Mononuclear cell (primary cell): ENCODE measurements around the gene ARL6IP5. TPM values are rescaled to one million over a fixed set of nuclear protein-coding genes. Genes with fewer than 3 reads are reported as not detected.

ENCODE experiments used
- H3K27me3 ChIP-seq: 2 replicates; pipeline ENCODE4 v1.6.0; 2011; ENCODE audit warnings: low read length, control low read depth; ENCODE audit not compliant: insufficient read depth
- H3K4me1 ChIP-seq: 2 replicates; pipeline ENCODE4 v1.5.1; 2011; ENCODE audit warnings: mild to moderate bottlenecking, low read length, control low read depth; ENCODE audit not compliant: insufficient read depth
- H3K4me3 ChIP-seq: 2 replicates; pipeline ENCODE4 v1.5.1; 2011; ENCODE audit warnings: mild to moderate bottlenecking, low read length, moderate library complexity
- H3K9me3 ChIP-seq: 2 replicates; pipeline ENCODE4 v1.5.1; 2011; ENCODE audit warnings: low read depth, mild to moderate bottlenecking, control low read depth, low read length
- total RNA-seq: library from RNA; depleted of rRNA; stranded (reverse); fragments of >200 nt; gene quantifications from one replicate; pipeline ENCODE4 v1.2.3, GENCODE V29; 2012

ARL6IP5 gene
- total RNA-seq, 1 donor: 72.2 TPM

- H3K4me3 ChIP-seq: no peak overlapping the region
- H3K27me3 ChIP-seq: no peaks in the 10 kb centered on the region
- H3K4me1 ChIP-seq: no peaks in the 10 kb centered on the region
- no peaks in the 10 kb centered on the region for H3K9me3 ChIP-seq
Observed at GRCh38 chr3:69144631-69145245, 60.0 kb downstream of the ARL6IP5 start.

GRCh38 chr3:69145688-69146087 lies 61.0 kb downstream of the ARL6IP5 start:
- H3K27me3 ChIP-seq: no peaks in the 10 kb centered on the region
- H3K4me3 ChIP-seq: no peak overlapping the region
- H3K9me3 ChIP-seq: no peaks in the 10 kb centered on the region
- H3K4me1 ChIP-seq: no peaks in the 10 kb centered on the region

DNA sequence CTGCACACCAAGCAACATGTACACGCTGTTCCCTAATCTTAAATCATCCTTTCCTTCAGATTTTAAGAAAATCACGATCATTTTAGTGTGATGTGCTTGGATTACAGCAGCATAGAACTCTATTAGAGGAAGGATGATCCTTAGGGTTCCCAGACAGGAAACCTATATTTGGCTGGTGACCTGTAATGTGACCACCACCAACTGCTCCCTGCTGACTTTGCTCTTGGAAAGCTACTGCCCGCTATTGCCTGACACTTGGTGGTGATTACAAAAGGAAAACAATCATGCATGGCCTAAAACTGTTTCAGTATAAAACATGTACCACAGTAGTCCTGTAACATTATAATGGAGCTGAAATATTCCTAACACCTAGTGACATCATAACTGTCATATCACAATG lies 64.8 kb downstream of the ARL6IP5 start:
- no peak overlapping the region for H3K4me3 ChIP-seq
- H3K27me3 ChIP-seq: no peaks in the 10 kb centered on the region
- no peaks in the 10 kb centered on the region for H3K9me3 ChIP-seq

More for the DNA sequence above, 64.8 kb downstream of the ARL6IP5 start:
- no peaks in the 10 kb centered on the region for H3K4me1 ChIP-seq

Other genes with a start within 250 kb of the ARL6IP5 start
- gene TAFA4, start 152.4 kb upstream of the ARL6IP5 start, total RNA-seq: not detected
- gene EOGT, start 71.3 kb upstream of the ARL6IP5 start, total RNA-seq: 13.7 TPM
- gene TMF1, start 32.6 kb upstream of the ARL6IP5 start, total RNA-seq: 81.4 TPM
- gene UBA3, start 4.6 kb upstream of the ARL6IP5 start, total RNA-seq: 48.8 TPM
- not detected for gene LMOD3, start 37.7 kb downstream of the ARL6IP5 start, total RNA-seq